Kidney (tissue), 14 donors: ENCODE measurements around the gene TRMO. TPM values are rescaled to one million over a fixed set of nuclear protein-coding genes. Genes with fewer than 3 reads are reported as not detected.

Source experiments
- DNase-seq, 5 donors: peaks; one replicate each; pipeline ENCODE4 v3.0.0-alpha.2; 2013 to 2020
- FAIRE-seq: peaks from 2 replicates; lab custom pipeline; 2012; peaks lifted over from hg19 to GRCh38; lab: Jason Lieb, UNC
- H3K27ac ChIP-seq, 2 donors: one replicate each; pipeline ENCODE4 v1.7.0; 2013; ENCODE audit warnings: low read depth in 2 of 2, low read length in 2 of 2, inconsistent platforms in 1 of 2
- H3K27me3 ChIP-seq: one replicate; pipeline ENCODE4 v1.7.1; 2013; ENCODE audit warnings: low read length, inconsistent platforms; ENCODE audit not compliant: control insufficient read depth, insufficient read depth
- H3K36me3 ChIP-seq, 3 donors: one replicate each; pipeline versions ENCODE4 v1.7.0 to v1.7.1; 2013; ENCODE audit warnings: low read length in 3 of 3, control low read depth in 1 of 3, inconsistent platforms in 1 of 3; ENCODE audit not compliant: insufficient read depth in 3 of 3, control insufficient read depth in 2 of 3
- H3K4me1 ChIP-seq, 3 donors: one replicate each; pipeline versions ENCODE4 v1.7.0 to v1.7.1; 2013; ENCODE audit warnings: low read length in 3 of 3, inconsistent platforms in 1 of 3, low read depth in 1 of 3; ENCODE audit not compliant: control insufficient read depth in 2 of 3, insufficient read depth in 2 of 3
- H3K4me3 ChIP-seq, 3 donors: one replicate each; pipeline versions ENCODE4 v1.7.0 to v1.8.1; 2013; ENCODE audit warnings: low read length in 3 of 3, control low read depth in 1 of 3, inconsistent platforms in 1 of 3
- H3K9ac ChIP-seq, 3 donors: one replicate each; pipeline versions ENCODE4 v1.7.0 to v1.7.1; 2013; ENCODE audit warnings: low read length in 3 of 3, control low read depth in 1 of 3, inconsistent platforms in 1 of 3
- H3K9me3 ChIP-seq, 3 donors: one replicate each; pipeline versions ENCODE4 v1.7.0 to v1.7.1; 2013; ENCODE audit warnings: low read length in 3 of 3, control low read depth in 1 of 3, inconsistent platforms in 1 of 3; ENCODE audit not compliant: control insufficient read depth in 2 of 3, insufficient read depth in 1 of 3
- CTCF ChIP-seq: IDR thresholded peaks from 3 replicates; pipeline ENCODE4 v1.5.1; 2012; ENCODE audit warnings: mild to moderate bottlenecking, moderate library complexity, borderline replicate concordance; ENCODE audit not compliant: insufficient read depth; ENCODE audit errors: extremely low read depth
- intact Hi-C: fragments of 100-400 bp; cut with DNase I; formaldehyde crosslinking; loops from one replicate; pipeline ENCODE4 v1.11.1; 2022
- polyA plus RNA-seq: library from polyadenylated mRNA; stranded (reverse); fragments of 350-450 nt; fragmentation: Illumina TruSeq; extraction: RNeasy Lipid Tissue Mini Kit (QIAGEN cat#74804); gene quantifications from one replicate; pipeline ENCODE4 v1.2.3, GENCODE V29; 2014; ENCODE audit warnings: low read depth, low replicate concordance; ENCODE audit not compliant: insufficient read depth
- total RNA-seq: library from RNA; stranded (reverse); fragmentation: NEBNext Ultra II Directional; extraction: Animal tissue kit (Norgen Biotek cat#: 25700); gene quantifications from one replicate; pipeline ENCODE4 v1.2.1, GENCODE V29; 2021
- donor health status: control.
- donor health status: control.
- donor health status: control.
- donor health status: control.
- donor health status: control.
- donor health status: DM: yes; HTN: yes; CAD: no.
- donor health status: Normal renal cell carcinoma (clear cell type).

TRMO gene
- total and polyA plus RNA-seq, 2 donors from 2014 or later: 13.1 to 20.3 TPM

GRCh38 chr9:97880336-97880735 lies 42.0 kb downstream of the TRMO start:
- H3K36me3 ChIP-seq: no peaks in the 10 kb centered on the region
- H3K27ac ChIP-seq: no peak overlapping the region
- H3K9me3 ChIP-seq: no peaks in the 10 kb centered on the region
- FAIRE-seq (no peak), DNase-seq (no peak)
- H3K27me3 ChIP-seq: no peaks in the 10 kb centered on the region
- no peak for TF ChIP-seq CTCF
- peaks cover 0 to 6% (median 0%) of the 10 kb centered on the region in 3 donors for H3K4me1 ChIP-seq
- intact Hi-C loops: no loop called here
- H3K4me3 ChIP-seq: no peak overlapping the region
- H3K9ac ChIP-seq: no peak overlapping the region

- no peak for TF ChIP-seq CTCF
- intact Hi-C loops: no loop called here
- FAIRE-seq: no peak
Observed at GRCh38 chr9:97876061-97876460, 46.2 kb downstream of the TRMO start.

GRCh38 chr9:97875111-97875510 lies 47.2 kb downstream of the TRMO start:
- no peak overlapping the region for H3K9ac ChIP-seq
- H3K27me3 ChIP-seq: no peaks in the 10 kb centered on the region
- FAIRE-seq (no peak), DNase-seq (no peak)
- intact Hi-C loops: no loop called here
- no peak overlapping the region for H3K4me3 ChIP-seq
- no peaks in the 10 kb centered on the region for H3K9me3 ChIP-seq
- H3K36me3 ChIP-seq: no peaks in the 10 kb centered on the region
- H3K4me1 ChIP-seq: peaks cover 0 to 6% (median 0%) of the 10 kb centered on the region in 3 donors
- H3K27ac ChIP-seq: no peak overlapping the region
- no peak for TF ChIP-seq CTCF

More at GRCh38 chr9:97876061-97876460, 46.2 kb downstream of the TRMO start:
- H3K9me3 ChIP-seq: no peaks in the 10 kb centered on the region
- H3K27ac ChIP-seq: no peak overlapping the region
- peaks cover 0 to 6% (median 0%) of the 10 kb centered on the region in 3 donors for H3K4me1 ChIP-seq
- no peak for DNase-seq
- no peaks in the 10 kb centered on the region for H3K27me3 ChIP-seq
- no peak overlapping the region for H3K4me3 ChIP-seq
- H3K36me3 ChIP-seq: no peaks in the 10 kb centered on the region
- H3K9ac ChIP-seq: no peak overlapping the region

GRCh38 chr9:97874624-97875023 lies 47.7 kb downstream of the TRMO start:
- H3K27ac ChIP-seq: no peak overlapping the region
- no peak overlapping the region for H3K4me3 ChIP-seq
- H3K27me3 ChIP-seq: no peaks in the 10 kb centered on the region
- intact Hi-C loops: no loop called here
- H3K4me1 ChIP-seq: peaks cover 0 to 6% (median 0%) of the 10 kb centered on the region in 3 donors
- TF ChIP-seq CTCF: no peak
- H3K9ac ChIP-seq: no peak overlapping the region
- no peaks in the 10 kb centered on the region for H3K9me3 ChIP-seq
- FAIRE-seq (no peak), DNase-seq (peak in 1 of 5 donors; percentile 3)
- H3K36me3 ChIP-seq: no peaks in the 10 kb centered on the region
